ENCODE results near the gene GRIN1. TPM values are rescaled to one million over a fixed set of nuclear protein-coding genes. Genes with fewer than 3 reads are reported as not detected.

Gene GRIN1
- polyA plus RNA-seq, 3 donors: 0.34 TPM; not detected in 2

GRCh38 chr9:137218212-137218753 is 79.3 kb downstream of the GRIN1 start:
- no peak for DNase-seq (ENCODE audit: extremely low read depth in 1 of 11, low read depth in 9 of 11, low spot score in 4 of 11)

Other genes starting within 250 kb of the GRIN1 start
- 10 to 100 TPM; 33.7 to 58.7 (median 54.3) TPM for gene FBXW5, start 194.4 kb upstream of the GRIN1 start, polyA plus RNA-seq (ENCODE audit: insufficient read length in 3 of 3)
- 1 to 10 TPM in 1 of 3 donors, under 1 TPM in 2; 0.44 to 1.4 (median 0.57) TPM for gene C8G, start 193.9 kb upstream of the GRIN1 start, polyA plus RNA-seq (ENCODE audit: insufficient read length in 3 of 3)
- 10 to 100 TPM; 17.8 to 47.3 (median 24.5) TPM for gene LCN12, start 186.9 kb upstream of the GRIN1 start, polyA plus RNA-seq (ENCODE audit: insufficient read length in 3 of 3)
- 100 to 1,000 TPM in 1 of 3 donors, 10 to 100 TPM in 2; 42.1 to 113 (median 66.3) TPM for gene PTGDS, start 161.7 kb upstream of the GRIN1 start, polyA plus RNA-seq (ENCODE audit: insufficient read length in 3 of 3)
- gene LCNL1, start 156.2 kb upstream of the GRIN1 start, polyA plus RNA-seq (ENCODE audit: insufficient read length in 3 of 3): under 1 TPM; 0.14 to 0.40 (median 0.39) TPM
- 10 to 100 TPM; 23.7 to 40.2 (median 39.3) TPM for gene PAXX, start 146.7 kb upstream of the GRIN1 start, polyA plus RNA-seq (ENCODE audit: insufficient read length in 3 of 3)
- gene CLIC3, start 142.6 kb upstream of the GRIN1 start, polyA plus RNA-seq (ENCODE audit: insufficient read length in 3 of 3): under 1 TPM; 0.37 to 0.75 (median 0.39) TPM
- 10 to 100 TPM; 43.4 to 66.6 (median 61.6) TPM for gene ABCA2, start 110.9 kb upstream of the GRIN1 start, polyA plus RNA-seq (ENCODE audit: insufficient read length in 3 of 3)
- under 1 TPM; 0.07 to 0.15 (median 0.12) TPM for gene FUT7, start 107.1 kb upstream of the GRIN1 start, polyA plus RNA-seq (ENCODE audit: insufficient read length in 3 of 3)
- gene NPDC1, start 93.0 kb upstream of the GRIN1 start, polyA plus RNA-seq (ENCODE audit: insufficient read length in 3 of 3): 10 to 100 TPM; 12.9 to 38.4 (median 31.5) TPM
- 1 to 10 TPM; 4.3 to 5.3 (median 4.7) TPM for gene ENTPD2, start 85.1 kb upstream of the GRIN1 start, polyA plus RNA-seq (ENCODE audit: insufficient read length in 3 of 3)
- gene SAPCD2, start 68.6 kb upstream of the GRIN1 start, polyA plus RNA-seq (ENCODE audit: insufficient read length in 3 of 3): 1 to 10 TPM; 6.6 to 9.2 (median 6.8) TPM
- gene UAP1L1, start 61.6 kb upstream of the GRIN1 start, polyA plus RNA-seq (ENCODE audit: insufficient read length in 3 of 3): 1 to 10 TPM; 4.9 to 9.2 (median 5.7) TPM
- 10 to 100 TPM; 46.1 to 62.1 (median 55.3) TPM for gene MAN1B1, start 52.2 kb upstream of the GRIN1 start, polyA plus RNA-seq (ENCODE audit: insufficient read length in 3 of 3)
- gene DPP7, start 24.4 kb upstream of the GRIN1 start, polyA plus RNA-seq (ENCODE audit: insufficient read length in 3 of 3): 10 to 100 TPM; 15.2 to 30.6 (median 24.7) TPM
- under 1 TPM in 1 of 3 donors, not detected in 2; 0.14 TPM for gene LRRC26, start 30.9 kb downstream of the GRIN1 start, polyA plus RNA-seq (ENCODE audit: insufficient read length in 3 of 3)
- not detected for gene TMEM210, start 32.9 kb downstream of the GRIN1 start, polyA plus RNA-seq (ENCODE audit: insufficient read length in 3 of 3)
- 10 to 100 TPM; 35.5 to 56.7 (median 49.2) TPM for gene ANAPC2, start 49.4 kb downstream of the GRIN1 start, polyA plus RNA-seq (ENCODE audit: insufficient read length in 3 of 3)
- 10 to 100 TPM; 36.9 to 62.9 (median 49.8) TPM for gene SSNA1, start 49.5 kb downstream of the GRIN1 start, polyA plus RNA-seq (ENCODE audit: insufficient read length in 3 of 3)
- 10 to 100 TPM; 14.8 to 17.3 (median 16.4) TPM for gene TPRN, start 61.6 kb downstream of the GRIN1 start, polyA plus RNA-seq (ENCODE audit: insufficient read length in 3 of 3)
- gene TMEM203, start 66.5 kb downstream of the GRIN1 start, polyA plus RNA-seq (ENCODE audit: insufficient read length in 3 of 3): 10 to 100 TPM; 40.2 to 46.4 (median 42.7) TPM
- gene NDOR1, start 66.5 kb downstream of the GRIN1 start, polyA plus RNA-seq (ENCODE audit: insufficient read length in 3 of 3): 10 to 100 TPM in 2 of 3 donors, 1 to 10 TPM in 1; 8.2 to 15.1 (median 14.2) TPM
- 10 to 100 TPM in 2 of 3 donors, 1 to 10 TPM in 1; 6.0 to 13.3 (median 13.2) TPM for gene RNF208, start 83.1 kb downstream of the GRIN1 start, polyA plus RNA-seq (ENCODE audit: insufficient read length in 3 of 3)
- gene CYSRT1, start 86.0 kb downstream of the GRIN1 start, polyA plus RNA-seq (ENCODE audit: insufficient read length in 3 of 3): 10 to 100 TPM in 2 of 3 donors, 1 to 10 TPM in 1; 8.5 to 13.9 (median 12.8) TPM
- gene RNF224, start 88.3 kb downstream of the GRIN1 start, polyA plus RNA-seq (ENCODE audit: insufficient read length in 3 of 3): 10 to 100 TPM in 2 of 3 donors, 1 to 10 TPM in 1; 7.9 to 15.2 (median 12.0) TPM
- gene SLC34A3, start 91.7 kb downstream of the GRIN1 start, polyA plus RNA-seq (ENCODE audit: insufficient read length in 3 of 3): 10 to 100 TPM in 2 of 3 donors, 1 to 10 TPM in 1; 5.0 to 13.8 (median 11.6) TPM
- gene TUBB4B, start 102.1 kb downstream of the GRIN1 start, polyA plus RNA-seq (ENCODE audit: insufficient read length in 3 of 3): 100 to 1,000 TPM; 331 to 492 (median 358) TPM
- gene STPG3, start 112.1 kb downstream of the GRIN1 start, polyA plus RNA-seq (ENCODE audit: insufficient read length in 3 of 3): 1 to 10 TPM; 2.2 to 4.2 (median 2.6) TPM
- gene NELFB, start 116.2 kb downstream of the GRIN1 start, polyA plus RNA-seq (ENCODE audit: insufficient read length in 3 of 3): 10 to 100 TPM; 49.8 to 62.2 (median 55.2) TPM
- 1 to 10 TPM; 4.4 to 8.9 (median 6.3) TPM for gene TOR4A, start 138.6 kb downstream of the GRIN1 start, polyA plus RNA-seq (ENCODE audit: insufficient read length in 3 of 3)
- 1 to 10 TPM; 6.8 to 9.0 (median 7.7) TPM for gene NRARP, start 163.1 kb downstream of the GRIN1 start, polyA plus RNA-seq (ENCODE audit: insufficient read length in 3 of 3)

Measured in renal cortex interstitium (tissue), 11 donors.